ENCODE results near the gene BCL7C. TPM values are rescaled to one million over a fixed set of nuclear protein-coding genes. Genes with fewer than 3 reads are reported as not detected.

Gene BCL7C
- total and polyA plus RNA-seq, 2 of the 13 experiments (the other 11 are each of a cell fraction or from before 2014, with no cell fraction given): 17.7 to 33.8 TPM

DNA sequence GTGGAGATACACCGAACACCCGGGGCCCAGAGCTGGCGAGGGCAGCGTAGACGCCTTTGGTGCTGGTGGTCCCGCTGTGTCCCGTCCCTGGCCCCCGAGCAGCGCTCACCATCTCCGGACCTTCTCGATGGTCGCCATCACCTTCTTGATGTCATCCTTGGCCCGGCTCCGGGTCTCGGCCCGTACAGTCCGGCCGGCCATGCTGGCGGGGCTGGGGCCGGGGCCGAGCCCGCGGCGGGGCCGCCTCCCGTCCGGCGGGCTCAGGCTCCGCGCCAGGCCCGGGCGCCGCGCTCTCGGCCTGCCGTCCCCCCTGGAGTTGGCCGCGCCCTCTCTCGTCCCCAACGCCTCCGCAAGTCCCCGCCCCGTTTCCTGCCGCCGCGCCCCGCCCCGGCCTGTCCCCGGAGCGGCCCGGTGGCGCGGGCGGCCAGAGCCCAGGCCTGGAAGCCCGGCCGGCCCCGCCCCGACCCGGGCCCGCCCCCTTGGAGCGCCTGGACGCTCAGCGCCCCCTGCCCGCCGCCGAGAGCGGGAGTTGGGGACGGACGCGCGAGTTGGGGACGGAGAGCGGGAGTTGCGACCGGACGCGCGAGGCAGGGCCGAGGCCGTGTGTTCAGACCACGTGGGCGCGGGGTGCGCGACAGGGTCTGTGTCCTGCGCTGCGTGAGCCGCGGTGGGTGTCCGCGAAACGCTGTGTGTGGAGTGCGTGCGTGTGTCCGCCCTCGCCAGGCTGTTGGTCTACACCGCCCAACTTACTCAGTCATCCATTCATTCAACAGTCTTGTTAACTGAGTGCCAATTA is at the start of gene BCL7C (continued):
- TF ChIP-seq PHB2 (IDR thresholded peaks at IDR 0.05; ENCODE audit: partially characterized antibody): no peak
- TF ChIP-seq ZNF446 (CRISPR knock-in tag; IDR thresholded peaks at IDR 0.05): peak; percentile 98; the same call in 1 of the 2 replicates
- peak; percentile 72 for TF ChIP-seq TAF1 (CRISPR knock-in tag; IDR thresholded peaks at IDR 0.05)
- TF ChIP-seq JARID2 (CRISPR knock-in tag; IDR thresholded peaks at IDR 0.05; ENCODE audit: insufficient replicate concordance): peak; percentile 97
- no peak for TF ChIP-seq ZNF878 (CRISPR knock-in tag; IDR thresholded peaks at IDR 0.05)
- TF ChIP-seq, protein P1, sequence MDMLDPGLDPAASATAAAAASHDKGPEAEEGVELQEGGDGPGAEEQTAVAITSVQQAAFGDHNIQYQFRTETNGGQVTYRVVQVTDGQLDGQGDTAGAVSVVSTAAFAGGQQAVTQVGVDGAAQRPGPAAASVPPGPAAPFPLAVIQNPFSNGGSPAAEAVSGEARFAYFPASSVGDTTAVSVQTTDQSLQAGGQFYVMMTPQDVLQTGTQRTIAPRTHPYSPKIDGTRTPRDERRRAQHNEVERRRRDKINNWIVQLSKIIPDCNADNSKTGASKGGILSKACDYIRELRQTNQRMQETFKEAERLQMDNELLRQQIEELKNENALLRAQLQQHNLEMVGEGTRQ (IDR thresholded peaks at IDR 0.05; ENCODE audit: low read depth, low read length): peak; percentile 73
- TF ChIP-seq, protein P1 (CRISPR knock-in tag; IDR thresholded peaks at IDR 0.05; ENCODE audit: borderline replicate concordance): peak; percentile 66
- TF ChIP-seq, protein P2, sequence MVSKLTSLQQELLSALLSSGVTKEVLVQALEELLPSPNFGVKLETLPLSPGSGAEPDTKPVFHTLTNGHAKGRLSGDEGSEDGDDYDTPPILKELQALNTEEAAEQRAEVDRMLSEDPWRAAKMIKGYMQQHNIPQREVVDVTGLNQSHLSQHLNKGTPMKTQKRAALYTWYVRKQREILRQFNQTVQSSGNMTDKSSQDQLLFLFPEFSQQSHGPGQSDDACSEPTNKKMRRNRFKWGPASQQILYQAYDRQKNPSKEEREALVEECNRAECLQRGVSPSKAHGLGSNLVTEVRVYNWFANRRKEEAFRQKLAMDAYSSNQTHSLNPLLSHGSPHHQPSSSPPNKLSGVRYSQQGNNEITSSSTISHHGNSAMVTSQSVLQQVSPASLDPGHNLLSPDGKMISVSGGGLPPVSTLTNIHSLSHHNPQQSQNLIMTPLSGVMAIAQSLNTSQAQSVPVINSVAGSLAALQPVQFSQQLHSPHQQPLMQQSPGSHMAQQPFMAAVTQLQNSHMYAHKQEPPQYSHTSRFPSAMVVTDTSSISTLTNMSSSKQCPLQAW (CRISPR knock-in tag; IDR thresholded peaks at IDR 0.05): no peak; the same call in 1 of the 2 replicates
- TF ChIP-seq, protein P3, sequence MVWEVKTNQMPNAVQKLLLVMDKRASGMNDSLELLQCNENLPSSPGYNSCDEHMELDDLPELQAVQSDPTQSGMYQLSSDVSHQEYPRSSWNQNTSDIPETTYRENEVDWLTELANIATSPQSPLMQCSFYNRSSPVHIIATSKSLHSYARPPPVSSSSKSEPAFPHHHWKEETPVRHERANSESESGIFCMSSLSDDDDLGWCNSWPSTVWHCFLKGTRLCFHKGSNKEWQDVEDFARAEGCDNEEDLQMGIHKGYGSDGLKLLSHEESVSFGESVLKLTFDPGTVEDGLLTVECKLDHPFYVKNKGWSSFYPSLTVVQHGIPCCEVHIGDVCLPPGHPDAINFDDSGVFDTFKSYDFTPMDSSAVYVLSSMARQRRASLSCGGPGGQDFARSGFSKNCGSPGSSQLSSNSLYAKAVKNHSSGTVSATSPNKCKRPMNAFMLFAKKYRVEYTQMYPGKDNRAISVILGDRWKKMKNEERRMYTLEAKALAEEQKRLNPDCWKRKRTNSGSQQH (CRISPR knock-in tag; IDR thresholded peaks at IDR 0.05; ENCODE audit: low read depth): peak; percentile 91
- TF ChIP-seq NFIC (IDR thresholded peaks at IDR 0.05; ENCODE audit: low read length): no peak
- TF ChIP-seq, protein P4, sequence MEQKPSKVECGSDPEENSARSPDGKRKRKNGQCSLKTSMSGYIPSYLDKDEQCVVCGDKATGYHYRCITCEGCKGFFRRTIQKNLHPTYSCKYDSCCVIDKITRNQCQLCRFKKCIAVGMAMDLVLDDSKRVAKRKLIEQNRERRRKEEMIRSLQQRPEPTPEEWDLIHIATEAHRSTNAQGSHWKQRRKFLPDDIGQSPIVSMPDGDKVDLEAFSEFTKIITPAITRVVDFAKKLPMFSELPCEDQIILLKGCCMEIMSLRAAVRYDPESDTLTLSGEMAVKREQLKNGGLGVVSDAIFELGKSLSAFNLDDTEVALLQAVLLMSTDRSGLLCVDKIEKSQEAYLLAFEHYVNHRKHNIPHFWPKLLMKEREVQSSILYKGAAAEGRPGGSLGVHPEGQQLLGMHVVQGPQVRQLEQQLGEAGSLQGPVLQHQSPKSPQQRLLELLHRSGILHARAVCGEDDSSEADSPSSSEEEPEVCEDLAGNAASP (CRISPR knock-in tag; IDR thresholded peaks at IDR 0.05; ENCODE audit: borderline replicate concordance): peak; percentile 69; the same call in 1 of the 2 replicates
- TF ChIP-seq ZNF564 (CRISPR knock-in tag; IDR thresholded peaks at IDR 0.05): peak; percentile 85; the same call in 1 of the 2 replicates
- TF ChIP-seq SRSF4 (IDR thresholded peaks at IDR 0.05; ENCODE audit: low read depth, low read length, poor library complexity, severe bottlenecking): no peak
- peak; percentile 57 for TF ChIP-seq ZNF891 (CRISPR knock-in tag; IDR thresholded peaks at IDR 0.05)
- 0 out of 2 replicates have a peak, but pooled peaks have one; percentile 18 for TF ChIP-seq ZNF317 (CRISPR knock-in tag; IDR thresholded peaks at IDR 0.05)
- TF ChIP-seq, protein P5, sequence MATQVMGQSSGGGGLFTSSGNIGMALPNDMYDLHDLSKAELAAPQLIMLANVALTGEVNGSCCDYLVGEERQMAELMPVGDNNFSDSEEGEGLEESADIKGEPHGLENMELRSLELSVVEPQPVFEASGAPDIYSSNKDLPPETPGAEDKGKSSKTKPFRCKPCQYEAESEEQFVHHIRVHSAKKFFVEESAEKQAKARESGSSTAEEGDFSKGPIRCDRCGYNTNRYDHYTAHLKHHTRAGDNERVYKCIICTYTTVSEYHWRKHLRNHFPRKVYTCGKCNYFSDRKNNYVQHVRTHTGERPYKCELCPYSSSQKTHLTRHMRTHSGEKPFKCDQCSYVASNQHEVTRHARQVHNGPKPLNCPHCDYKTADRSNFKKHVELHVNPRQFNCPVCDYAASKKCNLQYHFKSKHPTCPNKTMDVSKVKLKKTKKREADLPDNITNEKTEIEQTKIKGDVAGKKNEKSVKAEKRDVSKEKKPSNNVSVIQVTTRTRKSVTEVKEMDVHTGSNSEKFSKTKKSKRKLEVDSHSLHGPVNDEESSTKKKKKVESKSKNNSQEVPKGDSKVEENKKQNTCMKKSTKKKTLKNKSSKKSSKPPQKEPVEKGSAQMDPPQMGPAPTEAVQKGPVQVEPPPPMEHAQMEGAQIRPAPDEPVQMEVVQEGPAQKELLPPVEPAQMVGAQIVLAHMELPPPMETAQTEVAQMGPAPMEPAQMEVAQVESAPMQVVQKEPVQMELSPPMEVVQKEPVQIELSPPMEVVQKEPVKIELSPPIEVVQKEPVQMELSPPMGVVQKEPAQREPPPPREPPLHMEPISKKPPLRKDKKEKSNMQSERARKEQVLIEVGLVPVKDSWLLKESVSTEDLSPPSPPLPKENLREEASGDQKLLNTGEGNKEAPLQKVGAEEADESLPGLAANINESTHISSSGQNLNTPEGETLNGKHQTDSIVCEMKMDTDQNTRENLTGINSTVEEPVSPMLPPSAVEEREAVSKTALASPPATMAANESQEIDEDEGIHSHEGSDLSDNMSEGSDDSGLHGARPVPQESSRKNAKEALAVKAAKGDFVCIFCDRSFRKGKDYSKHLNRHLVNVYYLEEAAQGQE (IDR thresholded peaks at IDR 0.05; ENCODE audit: borderline replicate concordance in 1 of 2, low read depth in 1 of 2, low read length in 2 of 2): no peak; a peak in 1 of 4 replicates

Measured in HepG2 (cell line).